Stimulated activated naive CD8-positive, alpha-beta T cell treated with anti-CD3 and anti-CD28 coated beads, Interleukin-15, Interleukin-2, amounts not matched to agents 100 U/mL and 50 U/mL, for 24 hours (primary cell): ENCODE data around the gene DLG5.
A peak's percentile ranks its signal among the peaks of the same experiment; 100 is the strongest.

Source experiments
- ATAC-seq: fragments of 150-1000 bp; cut with Tn5 transposase; one replicate; pipeline ENCODE4 v1.10.0; 2021
- DNase-seq: peaks from one replicate; pipeline ENCODE4 v3.0.0; 2021

Gene DLG5, protein sequence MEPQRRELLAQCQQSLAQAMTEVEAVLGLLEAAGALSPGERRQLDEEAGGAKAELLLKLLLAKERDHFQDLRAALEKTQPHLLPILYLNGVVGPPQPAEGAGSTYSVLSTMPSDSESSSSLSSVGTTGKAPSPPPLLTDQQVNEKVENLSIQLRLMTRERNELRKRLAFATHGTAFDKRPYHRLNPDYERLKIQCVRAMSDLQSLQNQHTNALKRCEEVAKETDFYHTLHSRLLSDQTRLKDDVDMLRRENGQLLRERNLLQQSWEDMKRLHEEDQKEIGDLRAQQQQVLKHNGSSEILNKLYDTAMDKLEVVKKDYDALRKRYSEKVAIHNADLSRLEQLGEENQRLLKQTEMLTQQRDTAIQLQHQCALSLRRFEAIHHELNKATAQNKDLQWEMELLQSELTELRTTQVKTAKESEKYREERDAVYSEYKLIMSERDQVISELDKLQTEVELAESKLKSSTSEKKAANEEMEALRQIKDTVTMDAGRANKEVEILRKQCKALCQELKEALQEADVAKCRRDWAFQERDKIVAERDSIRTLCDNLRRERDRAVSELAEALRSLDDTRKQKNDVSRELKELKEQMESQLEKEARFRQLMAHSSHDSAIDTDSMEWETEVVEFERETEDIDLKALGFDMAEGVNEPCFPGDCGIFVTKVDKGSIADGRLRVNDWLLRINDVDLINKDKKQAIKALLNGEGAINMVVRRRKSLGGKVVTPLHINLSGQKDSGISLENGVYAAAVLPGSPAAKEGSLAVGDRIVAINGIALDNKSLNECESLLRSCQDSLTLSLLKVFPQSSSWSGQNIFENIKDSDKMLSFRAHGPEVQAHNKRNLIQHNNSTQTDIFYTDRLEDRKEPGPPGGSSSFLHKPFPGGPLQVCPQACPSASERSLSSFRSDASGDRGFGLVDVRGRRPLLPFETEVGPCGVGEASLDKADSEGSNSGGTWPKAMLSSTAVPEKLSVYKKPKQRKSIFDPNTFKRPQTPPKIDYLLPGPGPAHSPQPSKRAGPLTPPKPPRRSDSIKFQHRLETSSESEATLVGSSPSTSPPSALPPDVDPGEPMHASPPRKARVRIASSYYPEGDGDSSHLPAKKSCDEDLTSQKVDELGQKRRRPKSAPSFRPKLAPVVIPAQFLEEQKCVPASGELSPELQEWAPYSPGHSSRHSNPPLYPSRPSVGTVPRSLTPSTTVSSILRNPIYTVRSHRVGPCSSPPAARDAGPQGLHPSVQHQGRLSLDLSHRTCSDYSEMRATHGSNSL (N-terminal part only)

DNA sequence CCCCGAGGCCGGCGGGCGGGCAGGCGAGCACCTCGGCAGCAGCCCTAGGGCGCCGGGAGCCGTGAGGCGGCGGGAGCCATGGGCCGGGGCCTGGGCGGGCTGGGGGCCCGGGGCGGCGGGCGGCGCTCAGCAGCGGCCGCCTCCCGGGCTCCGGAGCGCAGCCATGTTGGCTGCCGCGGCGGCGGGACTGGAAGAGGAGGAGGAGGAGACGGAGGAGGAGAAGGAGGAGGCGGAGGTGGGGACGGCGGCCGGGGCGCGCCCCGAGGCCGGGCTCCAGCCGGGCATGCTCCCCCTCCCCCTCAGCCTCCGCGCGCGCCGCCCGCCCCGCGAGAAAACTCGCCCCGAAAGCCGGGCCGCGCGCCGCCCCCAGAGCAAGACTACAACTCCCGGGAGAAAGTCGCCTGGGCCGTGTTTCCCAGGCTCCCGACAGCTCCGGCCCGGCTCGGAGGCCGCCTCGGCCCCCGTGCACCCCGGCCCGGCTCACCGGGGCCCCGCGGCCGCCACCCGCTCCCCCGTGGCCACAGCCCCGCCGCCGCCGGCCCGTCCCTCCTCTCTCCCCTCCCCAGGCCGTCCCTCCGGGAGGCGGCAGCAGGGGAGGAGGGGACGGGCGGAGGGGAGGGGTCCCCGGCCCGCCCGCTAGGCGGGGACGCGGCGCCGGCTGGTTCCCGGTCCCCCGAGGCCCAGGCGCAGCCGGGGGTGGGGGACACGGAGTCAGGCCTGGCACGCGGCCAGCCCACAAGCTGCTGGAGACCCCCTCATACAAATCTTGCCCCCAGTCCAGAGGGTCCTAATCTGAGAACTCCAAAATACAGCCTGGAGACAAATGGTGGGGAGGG lies at the start of gene DLG5:
DLG5 (minus strand) TSS at position 190 of the 836 bp plus-strand sequence. CDS start 235 bp downstream, outside the sequence.
- ATAC-seq (peak; percentile 37), DNase-seq (peak; percentile 36)

DNA sequence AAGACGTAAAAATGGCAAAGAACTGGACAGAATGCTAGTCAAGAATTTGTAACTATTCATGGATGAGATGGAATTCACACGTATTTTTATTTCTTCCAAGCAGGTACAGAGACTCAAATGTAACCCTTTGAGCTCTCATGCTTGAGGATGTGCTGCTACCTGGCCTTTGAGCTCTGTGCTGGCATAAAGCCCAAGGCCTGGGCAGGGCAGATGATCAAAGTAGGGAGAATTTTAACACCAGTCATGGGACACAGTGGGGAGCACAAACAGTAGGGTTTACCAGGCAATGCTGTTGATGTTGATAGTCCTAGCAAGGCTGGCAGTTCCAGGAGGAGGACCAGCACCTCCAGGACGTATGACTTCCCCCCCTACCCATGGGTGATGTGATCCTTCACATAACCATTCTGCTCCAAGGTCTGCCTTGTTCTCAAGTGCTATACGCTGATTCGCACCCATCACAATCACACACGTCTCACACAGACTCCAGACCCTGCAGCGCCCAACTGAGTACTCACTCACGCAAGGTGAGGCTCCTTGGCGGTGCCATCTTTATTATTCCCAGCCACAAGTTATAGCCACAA lies 48.6 kb upstream of the DLG5 start:
- DNase-seq (no peak), ATAC-seq (no peak)

DNA sequence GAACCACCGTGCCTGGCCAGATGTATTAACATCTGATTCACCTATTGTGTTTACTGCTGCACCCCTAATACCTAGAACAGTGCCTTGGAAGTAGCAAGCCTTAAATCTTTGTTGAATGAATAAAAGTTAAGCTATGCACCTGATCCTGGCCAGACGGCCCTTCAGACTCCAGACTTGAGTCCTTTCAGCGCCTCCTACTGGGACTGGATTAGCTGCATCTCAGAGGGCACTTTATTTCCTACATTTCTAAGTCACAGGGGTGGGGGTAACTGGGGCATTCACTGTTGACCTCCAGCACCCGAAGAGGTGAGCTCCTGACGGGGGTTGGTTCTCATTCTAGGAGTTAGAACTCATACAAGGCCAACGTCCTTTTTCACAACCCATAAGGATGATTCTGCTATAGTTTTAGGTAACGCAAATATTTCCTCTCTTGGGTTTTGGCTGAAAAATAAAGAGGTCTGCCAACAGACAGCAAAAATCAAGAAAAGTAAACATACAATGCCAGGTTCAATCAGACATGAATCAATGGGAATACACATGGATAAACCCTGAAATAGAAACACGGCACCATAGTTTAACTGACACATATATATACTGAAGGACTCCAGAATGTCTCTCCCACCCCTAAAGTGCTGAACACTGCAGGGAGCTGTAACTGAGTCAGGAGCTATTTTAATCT lies 48.0 kb upstream of the DLG5 start:
- ATAC-seq (no peak), DNase-seq (no peak)

DNA sequence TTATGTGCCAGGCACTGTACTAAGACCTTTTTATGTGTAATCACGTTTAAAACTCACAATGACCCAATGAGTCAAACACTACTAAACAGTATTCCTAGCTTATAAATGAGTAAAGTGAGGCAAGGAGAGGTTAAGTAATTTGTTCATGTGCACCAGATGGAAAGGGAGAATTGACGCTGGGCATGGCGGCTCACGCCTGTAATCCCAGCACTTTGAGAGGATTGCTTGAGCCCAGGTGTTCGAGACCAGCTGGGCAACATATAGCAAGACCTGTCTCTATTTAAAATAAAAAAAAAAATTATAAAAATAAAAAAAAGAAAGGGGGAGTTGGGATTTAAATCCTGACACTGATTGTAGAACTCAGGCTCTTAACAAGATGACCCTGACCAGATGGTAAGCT lies 46.7 kb upstream of the DLG5 start:
- DNase-seq = no peak
- no peak for ATAC-seq

DNA sequence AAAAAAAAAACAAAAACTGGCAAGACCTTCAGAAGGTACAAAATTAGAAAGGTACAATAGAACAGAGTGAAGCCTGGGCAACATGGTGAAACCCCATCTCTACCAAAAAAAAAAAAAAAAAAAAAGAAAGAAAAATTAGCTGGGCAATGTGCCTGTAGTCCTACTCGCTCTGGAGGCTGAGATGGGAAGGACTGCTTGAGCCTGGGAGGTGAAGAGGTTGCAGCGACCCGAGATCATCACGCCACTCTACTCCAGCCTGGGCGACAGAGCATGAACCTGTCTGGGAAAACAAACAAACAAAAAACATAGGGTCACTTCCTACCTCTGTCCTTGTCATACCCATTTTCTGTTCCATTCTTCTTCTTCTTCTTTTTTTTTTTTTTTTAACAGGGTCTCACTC lies 45.6 kb upstream of the DLG5 start:
- no peak for ATAC-seq
- no peak for DNase-seq

DNA sequence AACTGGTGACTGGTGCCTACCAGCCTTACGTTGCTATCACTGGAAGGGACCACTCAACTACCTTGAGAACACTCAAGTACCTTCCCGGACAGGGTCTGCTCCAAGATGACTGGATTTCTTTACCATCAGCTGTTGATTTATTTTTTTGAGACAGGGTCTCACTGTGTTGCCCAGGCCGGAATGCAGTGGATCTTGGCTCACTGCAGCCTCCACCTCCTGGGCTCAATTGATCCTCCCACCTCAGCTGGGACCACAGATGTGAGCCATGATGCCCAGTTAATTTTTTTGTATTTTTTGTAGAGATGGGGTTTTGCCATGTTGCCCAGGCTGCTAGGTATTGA lies 45.2 kb upstream of the DLG5 start:
- DNase-seq = no peak
- ATAC-seq = no peak

DNA sequence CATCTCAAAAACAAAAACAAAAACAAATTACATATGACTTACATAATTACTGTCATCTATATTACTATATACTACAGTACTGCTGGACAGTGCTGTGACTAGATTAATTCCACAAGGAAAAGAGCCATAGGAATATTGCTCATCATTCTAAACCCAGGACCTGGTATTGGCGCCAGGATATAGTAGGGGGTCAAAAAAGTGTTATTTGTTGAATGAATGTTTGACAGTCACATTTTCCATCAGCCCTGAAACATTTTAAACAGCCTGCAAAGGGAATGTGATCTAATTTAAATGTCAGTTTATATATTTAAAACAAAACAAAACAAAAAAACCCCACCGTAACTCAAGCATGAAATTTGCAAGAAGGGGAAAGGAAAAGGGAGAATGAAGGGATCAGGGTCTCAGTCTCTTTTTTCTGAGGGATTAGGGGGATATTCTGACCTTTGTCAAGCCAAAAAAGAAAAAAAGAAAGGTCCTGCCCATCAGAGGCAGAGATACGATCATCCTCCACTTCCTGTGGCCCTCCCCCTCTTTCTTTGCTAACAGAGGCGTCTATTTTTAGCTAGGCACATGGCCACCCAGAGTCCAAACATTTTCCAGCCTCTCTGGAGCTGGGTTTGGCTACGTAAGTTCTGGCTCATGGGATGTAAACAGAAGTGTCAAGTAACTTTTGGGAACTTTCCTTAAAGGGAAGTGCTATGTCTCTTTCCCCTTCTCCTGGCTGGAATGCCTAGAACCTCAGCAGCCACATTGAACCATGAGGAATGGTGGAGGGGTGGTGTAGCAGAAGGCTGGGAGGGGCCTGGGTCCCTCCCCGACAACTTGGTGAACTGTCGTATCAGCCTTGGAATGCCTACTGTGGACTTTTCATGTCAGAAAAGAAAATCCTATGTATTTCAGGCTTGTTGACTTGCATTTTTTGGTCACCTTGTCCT lies 44.6 kb upstream of the DLG5 start:
- no peak for ATAC-seq
- peak; percentile 20 for DNase-seq

DNA sequence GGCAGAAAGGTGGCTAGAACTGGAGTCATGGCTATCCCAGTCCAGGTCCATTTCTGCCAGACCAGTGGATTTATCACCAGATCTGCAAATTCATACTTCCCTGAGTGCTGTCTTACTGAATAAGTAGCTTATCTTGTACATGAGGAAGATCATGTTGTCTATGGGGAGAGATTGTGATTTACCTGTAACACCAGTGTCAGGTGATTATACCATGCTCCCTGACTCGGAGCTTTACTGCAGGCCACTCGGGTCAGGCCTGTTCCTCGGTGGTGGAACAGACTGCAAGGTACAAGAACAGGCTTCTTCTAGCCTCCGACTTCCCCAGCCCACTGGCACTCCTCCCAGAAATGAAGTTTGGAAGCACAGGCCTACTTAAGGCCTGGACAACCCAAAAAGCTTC lies 42.6 kb upstream of the DLG5 start:
- DNase-seq = no peak
- no peak for ATAC-seq

DNA sequence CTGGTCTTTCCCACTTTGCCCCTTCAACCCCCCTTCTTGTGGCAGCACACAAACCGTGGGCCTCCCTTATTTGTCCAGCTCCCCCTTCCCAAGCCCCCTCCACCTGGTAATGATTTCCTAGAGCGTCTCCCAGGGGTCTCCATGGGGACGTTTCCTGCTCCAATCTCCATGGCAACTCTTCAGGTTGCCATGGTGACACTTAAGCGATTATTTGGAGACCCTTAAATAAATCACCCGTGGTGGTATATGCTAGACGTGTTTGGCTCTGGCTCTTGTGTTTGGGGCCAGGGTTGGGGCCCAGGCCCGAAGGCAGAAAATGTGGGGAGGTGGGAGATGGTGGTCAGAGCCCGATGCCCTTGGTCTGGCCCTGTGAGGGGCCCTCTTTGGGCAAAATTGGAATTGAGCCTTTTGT lies 41.1 kb upstream of the DLG5 start:
- DNase-seq (no peak), ATAC-seq (no peak)

DNA sequence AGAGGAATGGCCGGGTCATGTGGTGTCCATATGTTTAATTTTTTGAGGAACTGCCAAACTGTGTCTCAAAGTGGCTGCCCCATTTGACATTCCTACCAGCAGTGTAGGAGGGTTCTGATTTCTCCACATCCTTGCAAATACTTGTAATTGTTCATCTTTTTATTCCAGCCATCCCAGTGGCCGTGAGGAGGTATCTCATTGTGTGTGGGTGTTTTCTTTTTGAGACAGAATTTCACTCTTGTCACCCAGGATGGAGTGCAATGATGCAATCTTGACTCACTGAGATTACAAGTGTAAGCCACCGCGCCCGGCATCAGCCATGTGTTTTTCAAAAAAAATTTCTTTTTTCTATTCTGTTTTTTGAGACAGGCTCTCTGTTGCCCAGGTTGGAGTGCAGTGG lies 38.7 kb upstream of the DLG5 start:
- ATAC-seq = no peak
- no peak for DNase-seq

DNA sequence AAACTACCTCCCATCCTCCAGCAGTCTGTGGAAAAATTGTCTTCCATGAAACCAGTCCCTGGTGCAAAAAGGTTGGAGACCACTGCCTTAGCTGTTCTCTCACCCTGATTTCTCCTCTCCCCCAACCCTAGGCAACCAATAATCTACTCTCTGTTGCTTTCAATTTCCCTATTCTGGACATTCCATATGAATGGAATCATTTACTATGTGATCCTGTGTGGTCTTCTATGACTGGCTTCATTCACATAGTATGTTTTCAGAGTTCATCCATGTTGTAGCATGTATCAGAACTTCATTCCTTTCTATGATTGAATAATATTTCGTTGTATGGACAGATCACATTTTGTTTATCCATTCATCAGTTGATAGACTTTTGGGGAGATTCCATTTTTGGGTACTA lies 38.3 kb upstream of the DLG5 start:
- ATAC-seq (no peak), DNase-seq (no peak)

DNA sequence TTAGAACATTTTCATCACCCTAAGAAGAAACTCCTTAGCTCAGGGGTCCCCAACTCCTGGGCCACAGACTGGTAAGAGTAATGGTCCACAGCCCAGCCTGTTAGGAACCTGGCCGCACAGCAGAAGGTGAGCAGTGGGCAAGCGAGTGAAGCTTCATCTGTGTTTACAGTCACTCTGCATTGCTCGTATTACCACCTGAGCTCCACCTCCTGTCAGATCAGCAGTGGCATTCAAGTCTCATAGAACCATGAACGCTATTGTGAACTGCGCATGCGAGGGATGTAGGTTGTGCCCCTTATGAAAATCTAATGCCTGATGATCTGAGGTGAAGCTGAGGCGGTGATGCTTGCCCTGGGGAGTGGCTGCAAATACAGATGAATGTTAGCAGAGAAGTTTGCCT lies 37.3 kb upstream of the DLG5 start:
- ATAC-seq = no peak
- DNase-seq = no peak

DNA sequence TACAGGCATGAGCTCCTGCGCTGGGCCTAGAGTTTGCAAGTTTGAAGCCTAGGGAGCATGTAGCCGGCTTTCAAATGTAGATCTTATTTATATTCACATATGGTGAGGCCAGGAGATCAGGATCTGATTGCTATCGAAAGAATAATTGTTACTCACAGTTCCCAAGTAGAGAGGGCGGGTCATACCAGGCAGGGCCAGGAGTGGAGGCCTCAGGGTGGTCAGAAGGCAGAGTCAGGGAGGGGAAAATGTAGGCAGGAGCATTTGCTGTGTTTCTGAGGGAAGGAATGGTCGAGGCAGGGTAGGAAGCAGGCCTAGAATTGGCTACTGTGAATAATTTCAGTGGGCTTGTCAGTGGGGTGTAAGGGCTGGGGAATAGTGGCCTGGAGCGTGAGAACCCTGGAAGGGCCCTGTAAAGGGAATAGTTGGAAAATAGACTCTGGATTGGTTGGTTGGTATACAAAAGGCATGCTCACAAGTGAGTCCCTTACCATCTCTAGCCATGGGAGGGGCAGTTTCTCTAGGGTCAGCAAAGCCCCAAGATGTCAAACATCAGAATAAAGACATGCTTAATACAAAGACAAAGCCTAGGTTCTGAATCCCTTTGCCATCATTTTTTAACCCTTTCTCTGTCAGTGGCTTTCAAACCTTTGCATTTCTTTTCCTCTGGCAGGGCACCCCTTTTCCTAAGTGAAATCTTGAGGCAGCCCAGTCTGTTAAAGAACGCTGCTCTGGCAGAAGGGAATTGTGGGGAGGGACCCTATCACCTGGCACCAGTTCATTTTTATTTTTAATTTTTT lies 36.0 kb upstream of the DLG5 start:
- ATAC-seq (no peak), DNase-seq (no peak)

DNA sequence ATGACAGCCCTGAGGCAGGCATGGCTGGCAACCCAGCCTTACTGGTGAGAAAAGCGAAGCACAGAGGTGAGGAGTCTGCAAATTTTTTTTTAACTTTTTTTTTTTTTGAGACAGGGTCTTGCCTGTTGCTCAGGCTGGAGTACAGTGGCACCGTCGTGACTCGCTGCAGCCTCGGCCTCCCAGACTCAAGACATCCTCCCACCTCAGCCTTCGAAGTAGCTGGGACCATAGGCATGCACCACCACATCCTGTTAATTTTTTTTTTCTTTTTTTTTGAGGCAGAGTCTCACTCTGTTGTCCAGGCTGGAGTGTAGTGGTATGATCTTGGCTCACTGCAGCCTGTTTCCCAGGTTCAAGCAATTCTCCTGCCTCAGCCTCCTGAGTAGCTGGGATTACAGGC lies 35.1 kb upstream of the DLG5 start:
- DNase-seq (no peak), ATAC-seq (no peak)

DNA sequence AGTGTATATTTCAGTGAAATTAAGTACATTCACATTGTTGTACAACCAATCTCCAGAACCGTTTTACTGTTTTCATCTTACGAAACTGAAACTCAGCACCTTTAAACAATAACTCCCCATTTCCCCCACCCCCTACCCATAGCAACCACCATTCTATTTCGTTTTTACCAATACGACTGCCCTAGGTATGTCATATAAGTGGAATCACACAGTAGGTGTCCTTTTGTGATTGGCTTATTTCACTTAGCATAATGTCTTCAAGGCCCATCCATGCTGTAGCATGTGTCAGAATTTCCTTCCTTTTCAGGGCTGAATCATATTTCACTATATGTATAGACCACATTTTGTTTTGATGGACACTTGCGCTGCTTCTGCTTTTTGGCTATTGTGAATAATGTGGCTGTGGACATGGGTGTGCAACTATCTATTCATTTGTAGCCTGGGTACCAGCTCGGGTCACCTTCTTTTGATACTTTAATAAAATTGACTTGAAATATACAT lies 34.3 kb upstream of the DLG5 start:
- ATAC-seq (peak; percentile 28), DNase-seq (no peak)

DNA sequence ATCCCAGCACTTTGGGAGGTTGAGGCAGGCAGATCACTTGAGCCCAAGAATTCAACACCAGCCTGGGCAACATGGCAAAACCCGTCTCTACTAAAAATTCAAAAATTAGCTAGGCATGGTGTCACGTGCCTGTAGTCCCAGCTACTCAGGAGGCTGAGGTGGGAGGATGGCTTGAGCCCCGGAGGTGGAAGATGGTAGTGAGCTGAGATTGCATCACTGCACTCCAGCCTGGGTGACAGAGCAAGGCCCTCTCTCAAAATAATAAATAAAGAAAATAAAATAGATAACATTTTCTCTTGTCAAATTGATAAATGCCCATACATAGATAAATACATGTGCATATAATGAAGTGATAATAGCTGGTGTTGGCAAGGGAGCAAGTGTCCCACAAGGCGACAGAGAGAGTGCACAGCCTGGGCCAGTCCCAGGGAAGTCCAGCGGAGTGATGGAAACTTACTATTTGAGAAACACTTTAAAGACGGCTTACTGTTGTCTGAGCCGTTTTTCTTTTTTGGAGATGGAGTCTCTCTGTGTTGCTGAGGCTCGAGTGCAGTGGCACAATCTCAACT lies 33.4 kb upstream of the DLG5 start:
- DNase-seq (no peak), ATAC-seq (no peak)

DNA sequence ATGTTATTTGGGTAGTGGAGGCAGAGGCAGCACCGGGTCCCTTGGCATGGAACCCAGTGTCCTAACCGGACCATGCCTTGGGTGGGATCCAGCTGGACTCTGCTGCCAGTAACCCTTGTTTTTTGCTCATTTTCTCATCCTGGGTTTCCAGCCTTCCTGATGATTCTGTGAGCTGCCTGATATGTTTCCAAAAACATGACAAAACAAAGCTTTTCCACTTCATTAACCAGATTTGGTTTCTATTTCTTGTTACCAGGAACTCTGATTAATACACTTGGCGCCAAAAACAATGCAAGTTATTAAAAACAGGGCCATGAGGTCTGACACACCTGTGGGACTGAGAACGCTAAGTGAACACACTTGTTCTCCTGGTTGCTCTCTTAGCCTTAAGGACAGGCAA lies 32.8 kb upstream of the DLG5 start:
- no peak for DNase-seq
- ATAC-seq = no peak

DNA sequence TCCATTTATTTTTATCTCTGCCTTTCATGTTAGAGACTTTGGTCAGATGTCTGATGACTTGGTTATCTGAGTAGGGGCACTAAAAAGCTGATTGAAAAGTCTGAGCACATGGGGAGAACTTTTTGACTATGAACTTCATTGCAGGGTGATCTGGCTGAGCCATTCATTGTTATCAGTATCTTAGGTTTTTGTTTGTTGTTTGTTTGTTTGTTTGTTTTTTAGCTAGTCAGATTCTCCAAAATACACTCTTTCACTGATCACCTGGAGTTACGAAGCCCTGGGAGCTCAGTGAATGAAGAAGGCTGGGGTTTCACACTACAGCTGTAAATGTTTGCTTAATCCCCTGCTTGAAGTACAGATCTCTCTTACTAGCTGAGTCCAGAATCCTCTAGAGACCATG lies 28.6 kb upstream of the DLG5 start:
- ATAC-seq = no peak
- DNase-seq = no peak
